ENCODE data around the gene MOB3B. TPM values are rescaled to one million over a fixed set of nuclear protein-coding genes. Genes with fewer than 3 reads are reported as not detected.

Gene MOB3B
- total RNA-seq, 1 experiment from 2014 or later = 0.03 TPM

GRCh38 chr9:27310582-27310981, 219.0 kb downstream of the MOB3B start:
- no peak for DNase-seq (ENCODE audit: low read depth)
- in situ Hi-C loops (cut with HindIII; ENCODE audit: low pct_unique_long_range_greater_than_20kb, low sequenced_read_pairs) = no loop called here

GRCh38 chr9:27308691-27309390, 220.8 kb downstream of the MOB3B start:
- DNase-seq (ENCODE audit: low read depth) = no peak
- in situ Hi-C loops (cut with HindIII; ENCODE audit: low pct_unique_long_range_greater_than_20kb, low sequenced_read_pairs) = no loop called here

- in situ Hi-C loops (cut with HindIII; ENCODE audit: low pct_unique_long_range_greater_than_20kb, low sequenced_read_pairs) = no loop called here
- DNase-seq (ENCODE audit: low read depth) = no peak
Measured at GRCh38 chr9:27304521-27304920, 225.1 kb downstream of the MOB3B start.

- peak; percentile 59 for DNase-seq (ENCODE audit: low read depth)
- in situ Hi-C loops (cut with HindIII; ENCODE audit: low pct_unique_long_range_greater_than_20kb, low sequenced_read_pairs) = no loop called here
Measured at GRCh38 chr9:27303219-27303618, 226.4 kb downstream of the MOB3B start.

GRCh38 chr9:27297050-27297449, 232.6 kb downstream of the MOB3B start, which contains the start of gene EQTN:
Gene EQTN (minus strand): TSS chr9:27297150. CDS start chr9:27297055, 95 bp downstream.
- no peak for DNase-seq (ENCODE audit: low read depth)
- in situ Hi-C loops (cut with HindIII; ENCODE audit: low pct_unique_long_range_greater_than_20kb, low sequenced_read_pairs) = no loop called here

GRCh38 chr9:27293996-27294395, 235.6 kb downstream of the MOB3B start:
- in situ Hi-C loops (cut with HindIII; ENCODE audit: low pct_unique_long_range_greater_than_20kb, low sequenced_read_pairs) = no loop called here
- DNase-seq (ENCODE audit: low read depth) = no peak

- DNase-seq (ENCODE audit: low read depth) = no peak
- in situ Hi-C loops (cut with HindIII; ENCODE audit: low pct_unique_long_range_greater_than_20kb, low sequenced_read_pairs) = no loop called here
Measured at GRCh38 chr9:27292659-27293405, 236.8 kb downstream of the MOB3B start.

GRCh38 chr9:27291292-27291691, 238.3 kb downstream of the MOB3B start:
- in situ Hi-C loops (cut with HindIII; ENCODE audit: low pct_unique_long_range_greater_than_20kb, low sequenced_read_pairs) = no loop called here
- no peak for DNase-seq (ENCODE audit: low read depth)

GRCh38 chr9:27282269-27282668, 247.3 kb downstream of the MOB3B start:
- in situ Hi-C loops (cut with HindIII; ENCODE audit: low pct_unique_long_range_greater_than_20kb, low sequenced_read_pairs) = no loop called here
- DNase-seq (ENCODE audit: low read depth) = no peak

- in situ Hi-C loops (cut with HindIII; ENCODE audit: low pct_unique_long_range_greater_than_20kb, low sequenced_read_pairs) = no loop called here
- no peak for DNase-seq (ENCODE audit: low read depth)
Measured at GRCh38 chr9:27280860-27281259, 248.8 kb downstream of the MOB3B start.

GRCh38 chr9:27280249-27280648, 249.4 kb downstream of the MOB3B start:
- DNase-seq (ENCODE audit: low read depth) = no peak
- in situ Hi-C loops (cut with HindIII; ENCODE audit: low pct_unique_long_range_greater_than_20kb, low sequenced_read_pairs) = no loop called here

- in situ Hi-C loops (cut with HindIII; ENCODE audit: low pct_unique_long_range_greater_than_20kb, low sequenced_read_pairs) = no loop called here
- no peak for DNase-seq (ENCODE audit: low read depth)
Measured at GRCh38 chr9:27279611-27280010, 250.0 kb downstream of the MOB3B start.

- in situ Hi-C loops (cut with HindIII; ENCODE audit: low pct_unique_long_range_greater_than_20kb, low sequenced_read_pairs) = no loop called here
Measured at GRCh38 chr9:27278374-27278773, 251.2 kb downstream of the MOB3B start.

GRCh38 chr9:27276193-27277030, 253.2 kb downstream of the MOB3B start:
- in situ Hi-C loops (cut with HindIII; ENCODE audit: low pct_unique_long_range_greater_than_20kb, low sequenced_read_pairs) = no loop called here
- DNase-seq (ENCODE audit: low read depth) = peak; percentile 32

More at GRCh38 chr9:27278374-27278773, 251.2 kb downstream of the MOB3B start:
- no peak for DNase-seq (ENCODE audit: low read depth)

Other genes with a start within 250 kb of the MOB3B start
- gene EQTN, start 232.7 kb downstream of the MOB3B start, total RNA-seq (2014; rRNA removed; shearing (Covaris generic); ENCODE audit: low replicate concordance) = not detected in 2 replicates
- not detected in 2 replicates for gene IFNK, start 5.5 kb downstream of the MOB3B start, total RNA-seq (2014; rRNA removed; shearing (Covaris generic); ENCODE audit: low replicate concordance)
- 4.1 and 5.2 TPM in 2 replicates for gene C9orf72, start 43.7 kb upstream of the MOB3B start, total RNA-seq (2014; rRNA removed; shearing (Covaris generic); ENCODE audit: low replicate concordance)